Mesenteric fat pad (tissue), 1 donor: ENCODE measurements around the gene RPAP2. TPM values are rescaled to one million over a fixed set of nuclear protein-coding genes. Genes with fewer than 3 reads are reported as not detected.
"Not testable (repeated sequence)": the region's sequence is repeated elsewhere in the genome, so short reads cannot be mapped to it uniquely, and the experiment has no call there.

Experiments used
- DNase-seq: peaks from one replicate; pipeline ENCODE4 v3.0.0-alpha.2; 2020; ENCODE audit warnings: low spot score
- long read RNA-seq: library from polyadenylated mRNA; unstranded; transcript quantifications from one replicate; pipeline ENCODE4 v2.0.0, GENCODE V29; 2020
- total RNA-seq: library from RNA; stranded (reverse); fragmentation: NEBNext Ultra II Directional; extraction: Animal tissue kit (Norgen Biotek cat#: 25700); gene quantifications from one replicate; pipeline ENCODE4 v1.2.1, GENCODE V29; 2021
- donor health status: DM: yes; HTN: yes; CAD: no.

Gene RPAP2
- total RNA-seq = 29.0 TPM
- long read RNA-seq, full-length matches to known transcripts = 15 of 34 reads
- long read RNA-seq, partial matches to known transcripts = 9 of 34 reads
- long read RNA-seq, other reads (novel, unspliced or antisense) = 10 of 34 reads

GRCh38 chr1:92298573-92299476 is at the start of gene RPAP2, which contains the start of gene GLMN:
TSS of gene RPAP2 (plus strand) at chr1:92299059. CDS start at chr1:92299074, 15 bp downstream.
TSS of gene GLMN (minus strand) at chr1:92298987. CDS start at chr1:92297999, 988 bp downstream.
- peak; percentile 92 for DNase-seq

DNA sequence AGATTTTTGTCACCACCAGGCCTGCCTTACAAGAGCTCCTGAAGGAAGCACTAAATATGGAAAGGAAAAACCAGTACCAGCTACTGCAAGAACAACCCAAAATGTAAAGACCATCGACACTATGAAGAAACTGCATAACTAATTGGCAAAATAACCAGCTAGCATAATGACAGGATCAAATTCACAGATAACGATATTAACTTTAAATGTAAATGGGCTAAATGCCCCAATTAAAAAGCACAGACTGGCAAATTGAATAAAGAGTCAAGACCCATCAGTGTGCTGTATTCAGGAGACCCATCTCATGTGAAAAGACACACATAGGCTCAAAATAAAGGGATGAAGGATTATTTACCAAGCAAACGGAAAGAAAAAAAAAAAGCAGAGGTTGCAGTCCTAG is 44.1 kb upstream of the RPAP2 start:
- DNase-seq = not testable (repeated sequence)

DNA sequence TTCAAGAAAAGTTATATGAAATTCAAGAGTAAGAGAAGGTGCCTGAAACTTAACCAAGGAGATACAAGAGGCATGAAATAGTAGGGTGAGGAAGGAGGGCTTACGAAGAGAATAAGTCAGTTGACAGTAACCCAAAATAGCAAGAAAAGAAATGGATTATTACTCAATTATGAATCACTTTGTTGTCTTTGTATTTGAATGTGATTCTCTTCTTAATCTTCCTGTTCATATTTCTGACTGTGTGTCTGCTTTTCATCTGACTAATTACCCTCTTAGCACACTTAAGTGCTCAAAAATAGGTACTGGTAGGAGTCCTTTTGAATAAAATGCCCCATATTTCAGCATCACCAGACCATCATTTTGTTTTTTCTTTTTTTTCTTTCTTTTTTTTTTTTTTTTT is 39.5 kb upstream of the RPAP2 start:
- no peak for DNase-seq

DNA sequence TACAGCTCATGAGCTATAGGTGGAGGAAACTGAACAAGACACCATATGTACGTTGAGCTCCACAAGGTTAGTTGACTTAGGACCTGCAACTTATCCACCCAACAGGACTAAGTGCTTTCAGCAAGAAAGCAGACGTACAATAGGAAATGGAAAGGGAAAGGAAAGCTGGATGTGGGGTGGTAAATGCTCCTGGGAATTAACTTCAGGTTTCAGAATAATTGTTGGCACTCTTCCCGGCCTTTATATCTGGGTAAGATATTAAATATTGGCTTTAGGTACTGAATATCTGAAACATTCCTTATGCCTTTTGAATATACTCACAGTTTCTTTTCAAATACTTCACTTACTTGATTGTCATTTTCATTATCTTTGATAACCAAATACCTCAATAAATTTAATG is 36.3 kb upstream of the RPAP2 start:
- no peak for DNase-seq

GRCh38 chr1:92273039-92273438 is 25.8 kb upstream of the RPAP2 start:
- DNase-seq = no peak

- DNase-seq = no peak
Measured at GRCh38 chr1:92274939-92275338, 23.9 kb upstream of the RPAP2 start.

DNA sequence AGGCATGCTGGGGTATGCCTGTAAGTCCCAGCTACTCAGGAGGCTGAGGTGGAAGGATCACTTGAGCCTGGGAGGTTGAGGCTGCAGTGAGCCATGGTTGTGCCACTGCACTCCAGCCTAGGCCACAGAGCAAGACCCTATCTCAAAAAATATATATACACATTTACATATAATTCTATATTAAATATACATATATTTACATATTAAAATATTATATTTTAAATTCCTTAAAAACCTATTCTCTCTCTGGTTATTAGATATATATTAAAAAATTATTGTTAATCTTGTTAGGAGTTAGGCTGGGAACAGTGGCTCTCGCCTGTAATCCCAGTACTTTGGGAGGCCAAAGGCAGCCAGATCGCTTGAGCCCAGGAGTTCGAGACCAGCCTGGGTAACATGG is 22.8 kb upstream of the RPAP2 start:
- DNase-seq = no peak

GRCh38 chr1:92277105-92277723 is 21.6 kb upstream of the RPAP2 start:
- DNase-seq = no peak

- not testable (repeated sequence) for DNase-seq
Measured at GRCh38 chr1:92279781-92280180, 19.1 kb upstream of the RPAP2 start.

- not testable (repeated sequence) for DNase-seq
Measured at GRCh38 chr1:92281411-92281810, 17.4 kb upstream of the RPAP2 start.

DNA sequence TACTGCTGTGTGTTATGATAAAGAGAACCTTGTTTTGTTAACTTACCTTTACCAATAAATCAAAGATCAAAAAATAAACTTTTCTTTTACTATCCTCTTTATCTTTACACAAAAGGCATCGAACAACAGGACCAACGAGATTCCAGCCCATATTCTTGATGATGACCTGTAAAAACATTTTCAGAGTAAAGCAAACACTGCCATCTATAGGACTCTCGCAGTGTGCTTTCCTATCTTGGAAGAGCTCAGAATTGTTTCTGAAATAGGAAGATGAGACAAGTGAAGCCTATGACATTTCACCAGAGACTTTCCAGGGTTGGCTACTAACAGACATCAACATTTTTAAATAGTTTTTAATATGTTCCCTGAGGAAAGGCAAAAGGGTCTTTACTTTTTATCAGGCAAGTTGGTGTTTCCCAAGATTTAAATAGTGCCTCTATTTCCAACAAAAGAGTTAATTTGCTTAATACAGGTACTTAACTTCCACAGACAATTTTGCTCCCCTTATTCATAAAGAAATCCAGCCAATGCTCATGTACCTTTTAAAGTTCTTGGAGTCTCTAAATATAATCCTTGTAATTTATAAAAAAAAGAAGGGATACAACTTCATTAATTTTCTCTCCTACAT is 7.4 kb upstream of the RPAP2 start:
- no peak for DNase-seq

DNA sequence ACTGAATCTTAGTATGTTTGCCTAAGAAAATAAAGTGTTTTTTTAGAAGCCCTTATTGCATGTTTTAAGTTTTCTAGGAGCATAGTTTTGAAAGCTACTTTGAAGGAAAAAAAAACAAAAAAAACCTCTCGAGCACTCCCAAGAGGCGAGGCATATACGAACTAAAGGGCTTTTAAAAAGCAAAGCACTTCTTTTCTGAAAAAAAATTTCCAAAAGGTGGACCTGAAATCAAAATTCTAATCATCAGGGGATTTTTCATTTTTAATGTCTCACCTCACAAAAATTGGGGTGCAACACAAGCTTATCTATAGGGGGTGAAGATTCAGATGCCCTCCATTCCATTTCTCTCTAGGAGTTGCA is 666 bp upstream of the RPAP2 start:
- no peak for DNase-seq

- no peak for DNase-seq
Measured at GRCh38 chr1:92299477-92300150, 755 bp downstream of the RPAP2 start.

- DNase-seq = no peak
Measured at GRCh38 chr1:92301021-92301420, 2.2 kb downstream of the RPAP2 start.

- no peak for DNase-seq
Measured at GRCh38 chr1:92306020-92306419, 7.2 kb downstream of the RPAP2 start.

DNA sequence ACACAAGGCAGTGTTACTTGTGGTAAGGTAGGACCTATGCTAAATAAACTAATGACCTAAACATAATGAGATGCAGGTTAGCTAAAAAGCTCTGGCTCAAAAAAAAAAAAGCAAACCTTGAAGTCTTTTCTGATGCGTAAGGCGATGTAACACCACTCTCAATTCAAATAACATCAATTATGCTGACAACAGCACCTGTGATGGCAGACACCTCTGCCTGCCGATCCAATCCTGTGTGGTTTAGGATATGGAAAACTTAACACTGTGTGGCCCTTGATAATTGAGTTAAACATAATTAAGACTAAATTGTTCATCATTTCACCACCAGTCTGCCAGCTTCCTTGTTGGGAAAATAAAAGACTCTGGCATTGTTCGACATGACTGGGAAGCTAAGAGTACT is 9.1 kb downstream of the RPAP2 start:
- DNase-seq = no peak

DNA sequence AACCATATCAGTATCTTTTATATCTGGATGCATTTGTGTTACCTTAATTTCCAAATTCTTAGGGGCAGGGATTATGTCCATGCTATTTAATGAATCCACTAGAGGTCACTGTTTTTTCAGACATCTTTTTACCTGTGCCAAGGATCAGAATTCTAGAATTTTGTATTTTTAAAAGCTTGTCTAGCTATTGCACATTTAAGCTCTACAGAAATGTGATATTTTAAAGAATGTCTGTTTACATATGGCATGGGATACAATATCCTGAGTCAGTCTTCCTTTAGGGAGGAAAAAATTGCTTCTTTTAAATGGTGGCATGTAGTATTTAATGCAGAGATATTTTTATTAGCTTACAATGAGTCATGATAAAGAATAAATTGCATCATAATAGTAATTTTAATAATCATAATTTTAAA is 11.3 kb downstream of the RPAP2 start:
- DNase-seq = no peak

GRCh38 chr1:92314024-92314423 is 15.2 kb downstream of the RPAP2 start:
- no peak for DNase-seq

- DNase-seq = no peak
Measured at GRCh38 chr1:92315766-92316599, 17.1 kb downstream of the RPAP2 start.

GRCh38 chr1:92317836-92318493 is 19.1 kb downstream of the RPAP2 start:
- DNase-seq = no peak
